ENCODE measurements around the gene NCOR2.

DNA sequence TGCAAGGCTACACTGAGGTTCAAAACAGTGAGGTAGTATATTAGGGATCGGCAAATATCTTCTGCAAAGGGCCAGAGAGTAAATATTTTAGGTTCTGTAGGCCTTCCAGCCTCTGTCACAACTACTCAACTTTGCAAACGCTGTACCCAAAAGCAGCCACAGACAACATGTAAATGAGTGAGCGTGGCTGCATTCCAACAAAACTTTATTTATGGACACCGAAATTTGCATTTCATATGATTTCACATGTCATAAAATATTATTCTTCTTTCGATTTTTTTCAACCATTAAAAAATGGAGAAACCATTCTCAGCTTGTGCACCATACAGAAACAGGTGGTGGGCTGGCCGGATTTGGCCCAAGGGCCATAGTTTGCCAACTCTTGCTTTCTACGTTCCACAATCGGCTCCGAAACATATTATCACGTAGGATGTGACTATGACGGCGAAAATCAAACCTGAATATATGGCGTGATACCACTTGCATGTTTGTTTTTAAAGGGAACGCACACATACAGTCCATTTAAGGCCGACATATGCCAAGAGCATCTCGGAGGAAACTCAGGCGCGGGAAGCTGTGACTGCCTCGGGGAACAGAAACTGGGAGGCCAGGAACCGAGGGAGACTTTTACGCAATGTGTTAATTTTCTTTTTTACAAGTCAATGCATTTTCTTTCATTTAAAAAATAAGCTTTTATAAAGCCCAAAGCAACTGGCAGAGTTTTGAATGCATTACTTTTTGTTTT lies 7.1 kb downstream of the NCOR2 start:
- TF ChIP-seq, protein P1, sequence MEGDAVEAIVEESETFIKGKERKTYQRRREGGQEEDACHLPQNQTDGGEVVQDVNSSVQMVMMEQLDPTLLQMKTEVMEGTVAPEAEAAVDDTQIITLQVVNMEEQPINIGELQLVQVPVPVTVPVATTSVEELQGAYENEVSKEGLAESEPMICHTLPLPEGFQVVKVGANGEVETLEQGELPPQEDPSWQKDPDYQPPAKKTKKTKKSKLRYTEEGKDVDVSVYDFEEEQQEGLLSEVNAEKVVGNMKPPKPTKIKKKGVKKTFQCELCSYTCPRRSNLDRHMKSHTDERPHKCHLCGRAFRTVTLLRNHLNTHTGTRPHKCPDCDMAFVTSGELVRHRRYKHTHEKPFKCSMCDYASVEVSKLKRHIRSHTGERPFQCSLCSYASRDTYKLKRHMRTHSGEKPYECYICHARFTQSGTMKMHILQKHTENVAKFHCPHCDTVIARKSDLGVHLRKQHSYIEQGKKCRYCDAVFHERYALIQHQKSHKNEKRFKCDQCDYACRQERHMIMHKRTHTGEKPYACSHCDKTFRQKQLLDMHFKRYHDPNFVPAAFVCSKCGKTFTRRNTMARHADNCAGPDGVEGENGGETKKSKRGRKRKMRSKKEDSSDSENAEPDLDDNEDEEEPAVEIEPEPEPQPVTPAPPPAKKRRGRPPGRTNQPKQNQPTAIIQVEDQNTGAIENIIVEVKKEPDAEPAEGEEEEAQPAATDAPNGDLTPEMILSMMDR (IDR thresholded peaks at IDR 0.05), result no peak
- no peak for TF ChIP-seq POLR2A (IDR thresholded peaks at IDR 0.05)
